Stimulated activated CD8-positive, alpha-beta memory T cell treated with anti-CD3 and anti-CD28 coated beads, Interleukin-12 subunit alpha, Interleukin-12 subunit beta, amount 100 ng/mL, for 4 hours (primary cell): ENCODE data around the gene MAD1L1.
"Not testable (repeated sequence)": the region's sequence is repeated elsewhere in the genome, so short reads cannot be mapped to it uniquely, and the experiment has no call there.

Source experiments
- DNase-seq: peaks from one replicate; pipeline ENCODE4 v3.0.0-alpha.2; 2020; ENCODE audit warnings: low read depth

MAD1L1 gene

DNA sequence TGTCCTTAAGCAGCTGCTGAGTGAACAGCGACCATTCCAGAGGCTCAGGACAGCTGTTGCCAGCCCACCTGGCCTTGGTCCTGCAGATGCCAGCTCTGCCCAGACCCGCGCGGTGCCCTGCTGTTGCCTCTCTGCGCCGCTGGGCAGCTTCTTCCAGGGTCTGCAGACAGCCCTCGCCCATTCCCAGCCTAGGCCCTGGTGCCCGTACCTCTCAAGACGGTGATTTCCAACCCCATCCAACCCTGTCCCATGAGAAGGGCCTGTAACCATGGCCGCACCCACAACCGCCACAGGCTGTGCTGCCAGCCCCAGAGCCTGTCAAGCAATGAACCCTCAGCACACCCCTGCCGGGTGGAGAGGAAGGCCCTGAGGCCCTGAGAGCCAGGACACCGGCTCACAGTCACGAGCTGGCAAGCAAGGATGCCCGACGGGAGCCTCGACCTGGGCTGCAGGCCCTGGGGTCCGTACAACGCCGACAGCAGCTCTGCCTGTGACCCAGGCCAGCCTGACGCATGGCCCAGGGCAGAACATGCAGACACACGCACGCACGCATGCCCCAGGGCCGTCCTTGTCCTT lies 231.9 kb downstream of the MAD1L1 start:
- DNase-seq, result no peak

DNA sequence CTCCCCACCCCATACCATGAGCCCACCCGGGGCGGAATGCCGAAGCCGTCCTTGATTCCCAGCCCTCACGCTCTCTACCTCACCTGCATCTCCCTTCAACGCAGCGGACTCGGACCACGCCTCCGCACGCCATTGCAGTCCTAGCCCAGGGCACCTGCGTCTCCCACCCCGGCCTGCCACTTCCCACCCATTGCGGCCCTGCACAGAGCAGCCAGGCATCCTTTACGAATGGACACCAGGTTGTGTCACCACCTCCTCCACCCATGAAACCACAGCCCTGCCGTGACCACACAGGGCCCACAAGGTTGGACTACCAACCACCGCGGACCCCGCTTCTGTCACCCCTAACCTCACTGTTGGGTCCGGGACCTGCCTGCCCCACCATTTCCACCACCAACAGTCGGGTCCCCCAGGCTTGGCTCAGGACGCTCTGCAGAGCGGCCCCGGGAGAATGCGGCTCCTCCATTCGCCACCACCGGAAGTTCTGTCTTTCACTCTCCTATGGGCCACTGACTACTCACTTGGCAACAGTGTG lies 232.5 kb downstream of the MAD1L1 start:
- no peak for DNase-seq

GRCh38 chr7:1999278-1999984 lies 233.3 kb downstream of the MAD1L1 start:
- DNase-seq, result no peak

DNA sequence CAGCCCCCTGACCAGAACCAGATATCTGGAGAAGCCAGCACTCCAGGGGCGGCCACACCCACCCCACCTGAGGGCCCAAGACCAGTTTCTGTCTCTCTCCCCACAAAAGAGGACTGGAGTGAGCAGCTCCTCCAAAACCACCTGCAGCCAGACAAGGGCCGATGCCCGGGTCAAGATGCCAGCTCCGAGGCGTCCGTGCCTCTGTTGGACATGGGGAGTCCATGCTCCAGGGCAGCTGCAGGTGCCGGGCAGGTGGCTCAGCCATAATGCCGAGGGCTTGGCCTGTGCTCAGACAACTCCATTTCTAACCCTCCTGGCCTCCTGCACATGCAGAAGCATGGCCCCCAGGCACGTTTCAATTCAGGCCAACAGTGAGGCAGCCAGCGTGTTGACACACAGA lies 234.6 kb downstream of the MAD1L1 start:
- DNase-seq, result no peak

DNA sequence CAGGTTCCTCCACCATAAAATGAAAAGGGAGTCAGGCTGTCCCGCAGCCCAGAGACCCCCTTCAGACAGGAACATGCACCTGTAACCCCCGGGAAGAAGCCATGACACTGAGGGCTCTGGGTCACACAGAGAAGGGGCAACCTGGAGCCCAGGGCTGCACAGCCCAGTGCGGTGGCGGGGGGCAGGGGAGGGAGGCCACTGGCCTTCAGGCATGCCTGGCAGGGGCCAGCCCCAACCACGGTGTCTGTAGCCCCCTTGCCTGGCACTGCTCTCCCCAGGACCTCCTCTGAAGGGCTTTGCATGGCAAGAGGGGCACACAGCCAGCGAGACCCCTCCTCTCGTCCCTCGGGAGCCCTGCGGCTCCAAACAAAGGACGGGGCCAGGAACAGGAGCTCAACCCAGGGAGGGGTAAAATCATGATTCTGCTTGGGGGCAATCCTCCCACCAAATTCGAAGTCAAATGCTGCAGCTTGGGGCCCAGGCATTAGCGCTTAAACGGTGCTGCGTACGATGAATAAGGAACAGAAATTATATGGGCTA lies 235.1 kb downstream of the MAD1L1 start:
- no peak for DNase-seq

GRCh38 chr7:1996816-1997215 lies 235.9 kb downstream of the MAD1L1 start:
- no peak for DNase-seq

- DNase-seq, result not testable (repeated sequence)
Observed at GRCh38 chr7:1995911-1996420, 236.8 kb downstream of the MAD1L1 start.

- DNase-seq, result no peak
Observed at GRCh38 chr7:1995426-1995825, 237.3 kb downstream of the MAD1L1 start.

DNA sequence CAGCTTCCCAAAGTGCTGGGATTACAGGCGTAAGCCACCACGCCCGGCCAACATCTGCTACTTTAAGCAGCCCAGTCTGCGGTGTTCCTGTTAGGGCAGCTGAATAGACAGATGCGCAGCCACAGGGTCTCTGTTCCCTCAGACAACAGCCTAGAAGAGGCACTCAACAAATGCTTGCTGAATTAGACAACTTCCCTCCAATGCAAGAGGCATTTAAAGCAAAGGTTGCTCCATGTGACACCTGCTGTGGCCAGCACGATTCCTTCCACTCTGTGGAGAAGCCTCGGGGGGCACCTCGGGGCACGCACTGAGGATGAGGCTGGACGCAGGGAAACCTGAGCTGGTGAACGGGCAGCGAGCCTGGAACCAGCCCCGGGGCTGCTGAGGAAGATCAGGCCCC lies 237.8 kb downstream of the MAD1L1 start:
- no peak for DNase-seq

DNA sequence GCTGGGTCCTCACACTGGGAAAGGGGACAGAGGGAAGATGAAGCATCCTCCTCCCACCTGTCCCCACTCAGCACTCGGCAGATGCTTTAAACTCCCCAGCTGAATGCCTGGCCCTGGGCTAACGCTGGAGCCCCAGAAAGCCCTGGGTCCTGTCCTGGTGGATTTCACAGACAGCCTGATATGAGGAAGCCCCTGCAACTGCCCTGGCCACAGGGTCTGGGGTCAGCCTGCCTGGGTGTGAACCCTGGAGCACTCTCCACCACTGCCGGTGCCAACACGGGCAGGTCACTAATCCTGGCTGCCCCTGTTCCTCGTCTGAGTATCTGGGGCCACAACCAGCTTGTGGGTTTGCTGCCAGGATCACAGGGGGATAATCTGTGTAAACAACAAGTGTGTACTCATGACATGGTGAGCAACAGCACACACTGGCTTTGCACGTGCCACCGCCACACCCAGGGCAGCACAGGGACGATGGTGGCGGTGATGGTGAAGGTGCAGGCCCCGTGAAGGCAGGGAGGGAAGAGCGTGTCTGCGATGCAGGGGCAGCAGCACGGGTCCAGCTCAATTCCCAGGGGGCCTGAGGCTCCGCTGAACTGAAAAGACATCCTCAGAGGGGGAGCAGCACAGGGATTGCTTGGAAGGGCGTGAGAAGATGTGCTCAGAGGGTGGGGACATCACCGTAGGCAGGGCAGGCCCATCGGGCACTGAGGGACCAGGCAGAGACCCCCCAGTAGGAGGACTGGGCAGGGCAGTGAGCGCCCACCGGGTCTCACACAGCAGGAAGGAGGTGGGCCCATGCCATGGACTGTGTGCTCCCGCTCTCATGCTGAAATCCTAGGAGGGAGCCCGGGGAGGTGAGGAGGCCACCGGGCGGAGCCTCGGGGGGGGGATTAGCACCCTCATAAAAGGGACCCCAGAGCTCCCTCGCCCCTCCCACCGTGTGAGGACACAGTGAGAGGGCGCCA lies 238.7 kb downstream of the MAD1L1 start:
- no peak for DNase-seq

GRCh38 chr7:1993031-1993695 lies 239.6 kb downstream of the MAD1L1 start:
- no peak for DNase-seq

- DNase-seq, result no peak
Observed at GRCh38 chr7:1992554-1992953, 240.2 kb downstream of the MAD1L1 start.

DNA sequence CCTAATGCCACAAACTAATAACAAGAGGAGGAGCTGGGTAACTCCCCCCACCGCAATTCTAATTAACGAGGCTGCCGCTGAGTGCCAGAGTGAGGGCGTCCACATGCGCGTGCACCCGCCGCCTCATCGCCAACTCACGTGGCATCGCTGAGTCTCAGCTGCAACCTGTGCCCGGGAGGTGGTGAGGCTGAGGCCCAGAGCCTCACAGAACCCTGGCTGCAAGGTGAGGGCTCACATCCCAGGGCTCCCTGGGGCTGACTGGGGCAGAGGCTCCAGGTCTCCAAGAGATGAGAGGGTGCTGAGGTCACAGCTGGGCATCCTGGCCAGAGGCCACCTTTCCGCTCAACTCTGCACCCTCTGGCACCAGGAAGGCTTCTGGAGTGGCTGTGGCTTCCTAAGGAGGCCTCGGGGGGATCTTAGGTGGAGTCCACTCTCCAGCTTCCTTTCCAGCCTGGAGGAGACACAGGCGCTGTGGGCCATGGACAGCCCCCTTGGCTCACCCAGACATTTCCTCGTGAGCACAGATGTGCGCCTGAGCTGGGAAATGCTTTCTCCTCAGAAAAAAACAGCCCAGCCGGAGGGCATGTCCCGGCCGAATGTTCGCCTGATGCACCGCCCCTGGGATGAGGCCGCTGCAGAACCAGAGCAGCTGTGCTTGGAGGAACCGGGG lies 242.6 kb downstream of the MAD1L1 start:
- DNase-seq, result no peak

GRCh38 chr7:1989049-1989860 lies 243.5 kb downstream of the MAD1L1 start:
- no peak for DNase-seq

DNA sequence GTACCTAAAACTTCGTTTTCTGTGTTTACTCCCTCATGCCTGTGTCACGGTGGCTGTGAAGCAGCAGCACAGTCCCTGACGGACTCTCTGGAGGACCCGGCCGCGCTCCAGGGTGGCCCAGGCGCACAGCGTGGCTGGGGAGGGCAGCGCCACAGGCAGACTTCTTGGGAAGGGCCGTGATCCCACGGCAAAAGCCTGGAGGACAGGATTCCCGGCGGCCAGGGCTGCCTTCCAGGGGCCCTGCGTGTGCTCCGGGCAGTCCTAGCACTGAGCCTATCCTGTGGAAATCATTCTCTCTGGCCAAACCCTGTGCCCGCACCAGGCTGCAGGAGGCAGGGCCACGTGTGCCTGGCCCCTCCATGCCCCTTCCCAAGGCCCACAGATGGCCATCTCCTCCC lies 244.2 kb downstream of the MAD1L1 start:
- DNase-seq, result no peak

- DNase-seq, result no peak
Observed at GRCh38 chr7:1987591-1988532, 244.9 kb downstream of the MAD1L1 start.

DNA sequence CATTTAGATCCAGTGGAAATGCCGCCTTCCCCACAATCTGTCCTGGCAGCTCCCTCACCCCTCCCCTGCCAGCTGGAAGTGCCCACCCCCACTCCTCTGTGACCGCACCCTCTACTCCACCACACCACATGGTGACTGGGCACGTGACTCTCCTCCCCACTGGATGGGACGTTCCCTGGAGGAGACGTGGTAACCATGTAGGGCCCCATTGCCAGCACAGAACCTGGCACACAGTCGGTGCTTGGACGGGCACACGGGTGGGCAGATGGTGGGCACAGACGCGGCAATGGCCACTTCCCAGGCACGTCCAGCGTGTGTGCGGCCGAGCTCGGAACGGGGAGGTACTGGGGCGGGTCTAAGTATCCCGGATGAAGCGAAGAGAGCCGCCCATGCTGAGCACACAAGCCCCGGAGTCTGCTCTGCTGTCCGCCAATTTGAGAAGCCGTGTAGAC lies 245.6 kb downstream of the MAD1L1 start:
- no peak for DNase-seq

DNA sequence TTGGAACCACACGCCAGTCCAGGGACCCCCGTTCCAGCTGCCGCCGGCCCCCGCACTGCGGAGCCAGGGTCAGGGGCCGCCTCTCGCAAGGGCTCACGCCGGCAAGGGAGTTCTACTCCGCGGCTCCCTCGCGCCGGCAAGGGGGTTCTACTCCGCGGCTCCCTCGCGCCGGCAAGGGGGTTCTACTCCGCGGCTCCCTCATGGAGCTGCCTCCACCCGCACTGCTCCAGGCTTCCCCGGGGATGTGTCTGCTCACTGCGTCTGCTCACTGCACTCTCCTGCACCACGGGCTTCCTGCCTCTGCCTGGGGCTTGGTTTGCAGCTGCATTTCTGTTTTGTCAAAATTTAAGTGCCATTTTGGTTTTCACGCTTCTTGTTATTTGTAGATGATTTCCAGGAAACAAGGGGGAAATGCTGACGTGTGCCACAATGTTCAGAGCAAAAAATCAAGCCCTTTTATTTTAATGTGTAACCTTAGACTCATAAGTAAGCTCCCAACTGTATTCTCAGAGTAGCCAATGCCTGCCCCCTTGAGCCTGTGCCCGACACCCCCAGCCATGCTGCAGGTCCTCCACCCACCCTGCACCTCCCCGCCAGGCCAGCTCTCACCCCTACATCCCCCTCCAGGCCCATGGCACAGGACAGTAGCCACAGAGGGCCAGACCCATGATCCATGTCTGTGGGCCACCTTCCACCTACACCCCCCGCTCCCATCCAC lies 246.2 kb downstream of the MAD1L1 start:
- DNase-seq, result no peak
